Adipocyte (in vitro differentiated cells): ENCODE results near the gene HS6ST2.
"Not testable (repeated sequence)": the region's sequence is repeated elsewhere in the genome, so short reads cannot be mapped to it uniquely, and the experiment has no call there.

Experiments used
- DNase-seq: peaks from one replicate; pipeline ENCODE4 v3.0.0-alpha.2; 2015; ENCODE audit warnings: low read depth
- H3K27me3 ChIP-seq: replicated peaks from 2 replicates; pipeline ENCODE4 v1.7.0; 2013; ENCODE audit warnings: mild to moderate bottlenecking, low read length, moderate library complexity; ENCODE audit not compliant: control insufficient read depth, insufficient read depth
- H3K36me3 ChIP-seq: 2 replicates; pipeline ENCODE4 v1.7.0; 2013; ENCODE audit warnings: low read length, mild to moderate bottlenecking, moderate library complexity; ENCODE audit not compliant: control insufficient read depth, insufficient read depth, severe bottlenecking
- H3K4me1 ChIP-seq: 2 replicates; pipeline ENCODE4 v1.7.0; 2013; ENCODE audit warnings: mild to moderate bottlenecking, low read length, moderate library complexity; ENCODE audit not compliant: control insufficient read depth, insufficient read depth
- H3K4me3 ChIP-seq: 2 replicates; pipeline ENCODE4 v1.7.0; 2013; ENCODE audit warnings: mild to moderate bottlenecking, low read length, moderate library complexity
- H3K9ac ChIP-seq: 2 replicates; pipeline ENCODE4 v1.7.0; 2013; ENCODE audit warnings: mild to moderate bottlenecking, low read length, moderate library complexity
- H3K9me3 ChIP-seq: 2 replicates; pipeline ENCODE4 v1.7.0; 2013; ENCODE audit warnings: mild to moderate bottlenecking, low read length, moderate library complexity; ENCODE audit not compliant: control insufficient read depth

Gene HS6ST2

GRCh38 chrX:132967049-132967448 is 8.6 kb upstream of the HS6ST2 start:
- Histone ChIP-seq H3K9ac (no peak overlapping the region), H3K27me3 (peaks cover 36% of the 10 kb centered on the region), H3K4me1 (peaks cover 6% of the 10 kb centered on the region), H3K36me3 (no peaks in the 10 kb centered on the region), H3K9me3 (no peaks in the 10 kb centered on the region), H3K4me3 (no peak overlapping the region)
- no peak for DNase-seq

GRCh38 chrX:132965461-132965860 is 7.0 kb upstream of the HS6ST2 start:
- Histone ChIP-seq H3K4me1 (peaks cover 6% of the 10 kb centered on the region), H3K36me3 (no peaks in the 10 kb centered on the region), H3K9me3 (no peaks in the 10 kb centered on the region), H3K9ac (no peak overlapping the region), H3K4me3 (no peak overlapping the region), H3K27me3 (peaks cover 33% of the 10 kb centered on the region)
- no peak for DNase-seq

GRCh38 chrX:132961511-132961910 is 3.1 kb upstream of the HS6ST2 start:
- Histone ChIP-seq H3K4me3 (no peak overlapping the region), H3K9me3 (no peaks in the 10 kb centered on the region), H3K27me3 (peaks cover 38% of the 10 kb centered on the region), H3K36me3 (no peaks in the 10 kb centered on the region), H3K4me1 (no peaks in the 10 kb centered on the region), H3K9ac (no peak overlapping the region)
- no peak for DNase-seq

GRCh38 chrX:132957211-132958090 is 978 bp downstream of the HS6ST2 start:
- Histone ChIP-seq H3K36me3 (no peaks in the 10 kb centered on the region), H3K4me3 (peak overlapping the region; percentile 47), H3K4me1 (no peaks in the 10 kb centered on the region), H3K9ac (no peak overlapping the region), H3K9me3 (peaks cover 3% of the 10 kb centered on the region), H3K27me3 (peaks cover 43% of the 10 kb centered on the region)
- DNase-seq: peak; percentile 25

- Histone ChIP-seq H3K9ac (no peak overlapping the region), H3K36me3 (no peaks in the 10 kb centered on the region), H3K9me3 (peaks cover 11% of the 10 kb centered on the region), H3K4me1 (no peaks in the 10 kb centered on the region), H3K27me3 (peaks cover 47% of the 10 kb centered on the region), H3K4me3 (peak overlapping the region; percentile 47)
- DNase-seq: no peak
These were observed 1.8 kb downstream of the HS6ST2 start for GRCh38 chrX:132956421-132957210.

GRCh38 chrX:132955690-132956089 is 2.7 kb downstream of the HS6ST2 start:
- no peak for DNase-seq
- no peak overlapping the region for H3K9ac ChIP-seq
- no peak overlapping the region for H3K4me3 ChIP-seq
- peaks cover 49% of the 10 kb centered on the region for H3K27me3 ChIP-seq
- no peaks in the 10 kb centered on the region for H3K4me1 ChIP-seq
- H3K9me3 ChIP-seq: peaks cover 13% of the 10 kb centered on the region
- no peaks in the 10 kb centered on the region for H3K36me3 ChIP-seq

GRCh38 chrX:132954323-132954722 is 4.1 kb downstream of the HS6ST2 start:
- Histone ChIP-seq H3K27me3 (peaks cover 40% of the 10 kb centered on the region), H3K36me3 (no peaks in the 10 kb centered on the region), H3K4me3 (no peak overlapping the region), H3K4me1 (no peaks in the 10 kb centered on the region), H3K9me3 (peaks cover 13% of the 10 kb centered on the region), H3K9ac (no peak overlapping the region)
- no peak for DNase-seq

GRCh38 chrX:132953354-132953753 is 5.1 kb downstream of the HS6ST2 start:
- Histone ChIP-seq H3K9me3 (peaks cover 13% of the 10 kb centered on the region), H3K36me3 (no peaks in the 10 kb centered on the region), H3K9ac (no peak overlapping the region), H3K27me3 (peaks cover 30% of the 10 kb centered on the region), H3K4me3 (no peak overlapping the region), H3K4me1 (no peaks in the 10 kb centered on the region)
- DNase-seq: no peak

GRCh38 chrX:132948648-132949260 is 9.7 kb downstream of the HS6ST2 start:
- DNase-seq: no peak
- Histone ChIP-seq H3K9ac (no peak overlapping the region), H3K36me3 (no peaks in the 10 kb centered on the region), H3K9me3 (peaks cover 13% of the 10 kb centered on the region), H3K4me1 (no peaks in the 10 kb centered on the region), H3K27me3 (peaks cover 16% of the 10 kb centered on the region), H3K4me3 (no peak overlapping the region)

GRCh38 chrX:132945055-132945599 is 13.3 kb downstream of the HS6ST2 start:
- H3K4me3 ChIP-seq, H3K9ac ChIP-seq, DNase-seq, H3K27me3 ChIP-seq, H3K36me3 ChIP-seq, H3K4me1 ChIP-seq, H3K9me3 ChIP-seq: not testable (repeated sequence)
